Trophoblast cell (in vitro differentiated cells and primary cell): ENCODE measurements around the gene EGLN3.
"Not testable (repeated sequence)": the region's sequence is repeated elsewhere in the genome, so short reads cannot be mapped to it uniquely, and the experiment has no call there.

ENCODE experiments used
- DNase-seq, 2 donors: peaks; one replicate each; pipeline ENCODE4 v3.0.0-alpha.2; 2016
- H2AFZ ChIP-seq: 2 replicates; pipeline ENCODE4 v1.6.1; 2013; ENCODE audit warnings: low read length, moderate library complexity, mild to moderate bottlenecking; ENCODE audit not compliant: insufficient read depth, poor library complexity
- H2AK5ac ChIP-seq: 2 replicates; pipeline ENCODE4 v1.6.1; 2013; ENCODE audit warnings: mild to moderate bottlenecking, low read length
- H2BK120ac ChIP-seq: 2 replicates; pipeline ENCODE4 v1.6.1; 2013; ENCODE audit warnings: low read length, mild to moderate bottlenecking, moderate library complexity; ENCODE audit not compliant: insufficient read depth, poor library complexity
- H2BK12ac ChIP-seq: 2 replicates; pipeline ENCODE4 v1.6.1; 2013; ENCODE audit warnings: mild to moderate bottlenecking, low read length, moderate library complexity
- H2BK5ac ChIP-seq: 2 replicates; pipeline ENCODE4 v1.6.1; 2013; ENCODE audit warnings: low read length, low read depth, moderate library complexity, mild to moderate bottlenecking; ENCODE audit not compliant: poor library complexity
- H3K14ac ChIP-seq: 2 replicates; pipeline ENCODE4 v1.6.1; 2013; ENCODE audit warnings: mild to moderate bottlenecking, low read length
- H3K18ac ChIP-seq: 2 replicates; pipeline ENCODE4 v1.6.1; 2013; ENCODE audit warnings: mild to moderate bottlenecking, low read length
- H3K23ac ChIP-seq: 2 replicates; pipeline ENCODE4 v1.6.1; 2013; ENCODE audit warnings: low read length
- H3K27ac ChIP-seq: 2 replicates; pipeline ENCODE4 v1.5.1; 2013; ENCODE audit warnings: low read depth, mild to moderate bottlenecking, inconsistent platforms, low read length, moderate library complexity
- H3K27me3 ChIP-seq: 2 replicates; pipeline ENCODE4 v1.6.1; 2013; ENCODE audit warnings: inconsistent platforms, mild to moderate bottlenecking, low read length, moderate library complexity; ENCODE audit not compliant: insufficient read depth
- H3K36me3 ChIP-seq, 2 experiments: 1 replicate in 1 of 2; 2 replicates in 1 of 2; pipeline ENCODE4 v1.6.1; 2013; ENCODE audit warnings: low read length in 2 of 2, mild to moderate bottlenecking in 2 of 2, moderate library complexity in 1 of 2; ENCODE audit not compliant: insufficient read depth in 2 of 2, control insufficient read depth in 1 of 2
- H3K4ac ChIP-seq: 2 replicates; pipeline ENCODE4 v1.6.1; 2013; ENCODE audit warnings: low read depth, mild to moderate bottlenecking, low read length, moderate library complexity
- H3K4me1 ChIP-seq, 2 experiments: 1 replicate in 1 of 2; 2 replicates in 1 of 2; pipeline ENCODE4 v1.6.1; 2013; ENCODE audit warnings: low read length in 2 of 2, mild to moderate bottlenecking in 2 of 2, moderate library complexity in 1 of 2; ENCODE audit not compliant: insufficient read depth in 2 of 2, control insufficient read depth in 1 of 2
- H3K4me2 ChIP-seq: 2 replicates; pipeline ENCODE4 v1.6.1; 2013; ENCODE audit warnings: inconsistent platforms, mild to moderate bottlenecking, low read length, moderate library complexity
- H3K4me3 ChIP-seq: 2 replicates; pipeline ENCODE4 v1.5.1; 2013; ENCODE audit warnings: mild to moderate bottlenecking, low read depth, low read length, inconsistent platforms
- H3K79me1 ChIP-seq: one replicate; pipeline ENCODE4 v1.6.1; 2013; ENCODE audit warnings: low read length
- H3K79me2 ChIP-seq: 2 replicates; pipeline ENCODE4 v1.6.1; 2013; ENCODE audit warnings: low read length, mild to moderate bottlenecking; ENCODE audit not compliant: control insufficient read depth, insufficient read depth, poor library complexity
- H3K9ac ChIP-seq: 2 replicates; pipeline ENCODE4 v1.6.1; 2013; ENCODE audit warnings: mild to moderate bottlenecking, low read length
- H3K9me3 ChIP-seq: 2 replicates; pipeline ENCODE4 v1.6.1; 2013; ENCODE audit warnings: low read depth, mild to moderate bottlenecking, control low read depth, inconsistent platforms, low read length; ENCODE audit not compliant: insufficient read depth
- H4K12ac ChIP-seq: 2 replicates; pipeline ENCODE4 v1.6.1; 2013; ENCODE audit warnings: low read depth, mild to moderate bottlenecking, low read length, moderate library complexity
- H4K8ac ChIP-seq: 2 replicates; pipeline ENCODE4 v1.6.1; 2013; ENCODE audit warnings: low read depth, mild to moderate bottlenecking, low read length, moderate library complexity
- H4K91ac ChIP-seq: one replicate; pipeline ENCODE4 v1.6.1; 2013; ENCODE audit warnings: low read depth, mild to moderate bottlenecking, low read length, moderate library complexity
- WGBS: extraction: QIAGEN DNeasy Blood & Tissue Kit; methylation state at CpG from one replicate; pipeline ENCODE4 v1.1.7; 2013; ENCODE audit warnings: missing lambda C conversion rate; ENCODE audit not compliant: insufficient read length, insufficient coverage; ENCODE audit errors: extremely low coverage; 5-methylcytosine and 5-hydroxymethylcytosine counted together

EGLN3 gene

GRCh38 chr14:33978892-33979612, 28.2 kb upstream of the EGLN3 start:
- H4K91ac ChIP-seq, result no peak overlapping the region
- H3K79me2 ChIP-seq, result no peaks in the 10 kb centered on the region
- H2AFZ ChIP-seq, result no peak overlapping the region
- no peak overlapping the region for H4K12ac ChIP-seq
- H2BK12ac ChIP-seq, result no peak overlapping the region
- no peak overlapping the region for H3K4ac ChIP-seq
- H3K14ac ChIP-seq, result no peak overlapping the region
- peak; percentile 29 to 41 for DNase-seq
- H2BK5ac ChIP-seq, result no peak overlapping the region
- H2AK5ac ChIP-seq, result no peak overlapping the region
- peaks cover 2% of the 10 kb centered on the region for H3K9me3 ChIP-seq
- H2BK120ac ChIP-seq, result no peak overlapping the region
- no peaks in the 10 kb centered on the region for H3K27me3 ChIP-seq
- H3K4me1 ChIP-seq, result no peaks in the 10 kb centered on the region
- H3K18ac ChIP-seq, result no peak overlapping the region
- H3K79me1 ChIP-seq, result no peaks in the 10 kb centered on the region
- no peak overlapping the region for H3K27ac ChIP-seq
- WGBS, result no CpG with 5 or more reads among the region's 8 CpGs
- no peak overlapping the region for H3K23ac ChIP-seq
- no peak overlapping the region for H3K9ac ChIP-seq
- H3K4me2 ChIP-seq, result no peak overlapping the region
- H3K4me3 ChIP-seq, result no peak overlapping the region
- peak overlapping the region; percentile 19 for H4K8ac ChIP-seq
- H3K36me3 ChIP-seq, result no peaks in the 10 kb centered on the region

GRCh38 chr14:33972583-33973081, 21.8 kb upstream of the EGLN3 start:
- Histone ChIP-seq H3K27me3 (no peaks in the 10 kb centered on the region), H3K23ac (no peak overlapping the region), H3K4me3 (no peak overlapping the region), H3K9ac (no peak overlapping the region), H2BK120ac (no peak overlapping the region), H3K27ac (no peak overlapping the region), H3K4me2 (no peak overlapping the region), H3K4ac (no peak overlapping the region), H3K9me3 (no peaks in the 10 kb centered on the region), H3K4me1 (no peaks in the 10 kb centered on the region), H2AK5ac (no peak overlapping the region), H2BK12ac (no peak overlapping the region), H3K79me1 (no peaks in the 10 kb centered on the region), H3K79me2 (no peaks in the 10 kb centered on the region), H4K8ac (no peak overlapping the region), H4K12ac (no peak overlapping the region), H3K36me3 (no peaks in the 10 kb centered on the region), H4K91ac (no peak overlapping the region), H2AFZ (no peak overlapping the region), H3K14ac (no peak overlapping the region), H2BK5ac (no peak overlapping the region), H3K18ac (no peak overlapping the region)
- no peak for DNase-seq
- no CpG with 5 or more reads among the region's 6 CpGs for WGBS

- H3K4me2 ChIP-seq, H2AFZ ChIP-seq, H3K79me2 ChIP-seq, DNase-seq, H2BK12ac ChIP-seq, H4K12ac ChIP-seq, H3K4me1 ChIP-seq, H3K4ac ChIP-seq, H2AK5ac ChIP-seq, H3K36me3 ChIP-seq, H3K18ac ChIP-seq, H4K8ac ChIP-seq, H2BK5ac ChIP-seq, H3K14ac ChIP-seq, H3K23ac ChIP-seq, H4K91ac ChIP-seq, H3K79me1 ChIP-seq, H3K27ac ChIP-seq, H2BK120ac ChIP-seq, H3K27me3 ChIP-seq, H3K9me3 ChIP-seq, H3K9ac ChIP-seq, H3K4me3 ChIP-seq: not testable (repeated sequence)
- no CpG with 5 or more reads among the region's 1 CpG for WGBS
Measured at GRCh38 chr14:33969846-33970245, 19.0 kb upstream of the EGLN3 start.

GRCh38 chr14:33968722-33969121, 17.8 kb upstream of the EGLN3 start:
- no peaks in the 10 kb centered on the region for H3K79me2 ChIP-seq
- no peak overlapping the region for H3K4me3 ChIP-seq
- H2BK5ac ChIP-seq, result no peak overlapping the region
- no peak overlapping the region for H3K23ac ChIP-seq
- no peak overlapping the region for H2AFZ ChIP-seq
- no peak overlapping the region for H4K12ac ChIP-seq
- H3K79me1 ChIP-seq, result no peaks in the 10 kb centered on the region
- H3K36me3 ChIP-seq, result no peaks in the 10 kb centered on the region
- no peak overlapping the region for H3K27ac ChIP-seq
- no peak overlapping the region for H3K18ac ChIP-seq
- H4K8ac ChIP-seq, result no peak overlapping the region
- no CpG with 5 or more reads among the region's 1 CpG for WGBS
- H3K4me1 ChIP-seq, result no peaks in the 10 kb centered on the region
- H3K4me2 ChIP-seq, result no peak overlapping the region
- H2AK5ac ChIP-seq, result no peak overlapping the region
- no peaks in the 10 kb centered on the region for H3K9me3 ChIP-seq
- no peak overlapping the region for H2BK12ac ChIP-seq
- no peak for DNase-seq
- no peak overlapping the region for H3K14ac ChIP-seq
- H4K91ac ChIP-seq, result no peak overlapping the region
- no peak overlapping the region for H3K4ac ChIP-seq
- H2BK120ac ChIP-seq, result no peak overlapping the region
- no peaks in the 10 kb centered on the region for H3K27me3 ChIP-seq
- H3K9ac ChIP-seq, result no peak overlapping the region
